IPS DF 6.9 (cell line): Measurements from ENCODE around the gene CFAP100.

Experiments
- DNase-seq: peaks from one replicate; pipeline ENCODE4 v3.0.0-alpha.2; 2013; ENCODE audit warnings: low read depth, low spot score
- H3K27ac ChIP-seq: one replicate; pipeline ENCODE4 v1.5.1; 2013; ENCODE audit warnings: low read length, control low read depth
- H3K27me3 ChIP-seq: 2 replicates; pipeline ENCODE4 v1.6.1; 2013; ENCODE audit warnings: mild to moderate bottlenecking, low read length; ENCODE audit not compliant: control insufficient read depth, insufficient read depth
- H3K36me3 ChIP-seq: 2 replicates; pipeline ENCODE4 v1.6.1; 2013; ENCODE audit warnings: low read length; ENCODE audit not compliant: control insufficient read depth, insufficient read depth
- H3K4me1 ChIP-seq: 2 replicates; pipeline ENCODE4 v1.6.1; 2013; ENCODE audit warnings: low read length; ENCODE audit not compliant: control insufficient read depth, insufficient read depth
- H3K4me3 ChIP-seq: 2 replicates; pipeline ENCODE4 v1.5.1; 2013; ENCODE audit warnings: mild to moderate bottlenecking, low read length
- H3K9me3 ChIP-seq: 2 replicates; pipeline ENCODE4 v1.6.1; 2013; ENCODE audit warnings: low read length, inconsistent platforms; ENCODE audit not compliant: control insufficient read depth, insufficient read depth
- WGBS: extraction: QIAGEN DNeasy Blood & Tissue Kit; methylation state at CpG from one replicate; pipeline ENCODE4 v1.1.7; 2013; ENCODE audit warnings: mixed read lengths, missing lambda C conversion rate; ENCODE audit not compliant: insufficient read length, insufficient coverage; 5-methylcytosine and 5-hydroxymethylcytosine counted together

Gene CFAP100

DNA sequence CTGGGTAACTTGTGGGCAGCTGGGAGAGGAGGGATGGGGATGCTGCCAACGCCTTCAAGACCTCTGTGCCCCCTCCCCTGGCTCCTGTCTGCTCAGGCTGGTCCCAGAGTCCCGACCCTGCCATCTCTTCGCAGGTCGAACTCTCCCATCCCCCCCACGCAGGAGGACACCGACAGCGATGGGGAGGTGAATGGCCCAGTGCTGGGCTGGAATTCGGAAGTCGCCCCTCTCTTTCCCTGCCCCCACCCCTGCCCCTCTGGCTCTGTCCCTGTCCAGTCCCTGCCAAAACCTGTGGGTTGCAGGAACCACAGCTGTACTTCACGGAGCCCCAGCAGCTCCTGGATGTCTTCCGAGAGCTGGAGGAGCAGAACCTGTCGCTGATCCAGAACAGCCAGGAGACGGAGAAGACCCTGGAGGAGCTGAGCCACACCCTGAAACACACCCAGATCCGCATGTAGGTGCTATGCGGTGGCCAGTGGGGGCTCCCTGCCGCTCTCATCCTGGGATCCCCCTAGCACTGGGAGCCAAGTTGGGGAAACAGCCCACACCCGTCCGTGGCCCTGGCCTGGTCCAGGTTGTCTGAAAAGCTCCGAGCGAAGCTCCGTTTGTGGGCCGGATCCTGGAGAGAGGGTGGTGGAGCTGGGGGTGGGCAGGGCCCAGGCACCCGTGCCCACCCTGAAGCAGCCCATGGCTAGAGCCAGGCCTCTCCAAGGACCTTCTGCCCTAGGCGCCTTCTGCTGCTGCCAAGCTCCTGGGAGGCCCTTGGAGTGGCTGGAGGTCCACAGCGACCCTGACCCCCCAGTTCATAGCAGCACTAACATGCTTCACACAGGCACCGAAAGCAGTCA lies 28.7 kb downstream of the CFAP100 start:
- H3K27ac ChIP-seq = no peak overlapping the region
- peaks cover 11% of the 10 kb centered on the region for H3K4me1 ChIP-seq
- H3K4me3 ChIP-seq = no peak overlapping the region
- no peaks in the 10 kb centered on the region for H3K9me3 ChIP-seq
- no peaks in the 10 kb centered on the region for H3K27me3 ChIP-seq
- no peaks in the 10 kb centered on the region for H3K36me3 ChIP-seq
- DNase-seq = no peak
- no CpG with 5 or more reads among the region's 26 CpGs for WGBS

DNA sequence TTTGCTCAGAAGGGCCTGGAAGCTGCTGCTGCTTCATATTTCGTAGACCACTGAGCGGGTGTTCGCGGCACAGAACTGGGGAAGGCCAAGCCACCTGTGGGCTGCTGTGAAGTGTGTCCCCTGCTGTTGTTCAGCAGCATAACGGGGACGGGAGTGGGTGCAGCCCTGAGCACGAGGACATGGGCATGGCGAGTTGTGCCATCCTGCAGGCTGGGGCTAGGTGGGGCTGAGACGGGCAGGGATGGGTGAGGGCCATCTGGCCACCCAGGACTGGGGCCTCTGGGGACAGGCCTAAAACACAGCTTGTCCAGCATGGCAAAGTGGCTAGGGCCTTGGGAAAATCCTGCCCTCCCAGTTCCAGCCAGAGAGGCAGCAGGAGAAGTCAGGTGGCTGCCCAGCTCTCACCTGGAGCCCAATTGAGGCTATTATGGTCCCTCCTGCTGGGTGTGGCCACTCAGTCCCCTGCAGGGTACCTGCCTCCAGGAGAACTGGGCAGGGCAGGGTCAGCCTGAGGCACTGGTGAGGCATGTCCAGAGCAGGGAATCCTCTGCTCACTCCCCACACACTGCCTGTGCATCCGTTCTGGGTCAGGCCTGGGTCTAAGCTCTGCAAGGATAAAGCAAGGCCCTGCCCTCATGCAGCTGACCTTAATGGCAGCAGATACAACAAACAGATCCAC lies 29.5 kb downstream of the CFAP100 start:
- no peaks in the 10 kb centered on the region for H3K9me3 ChIP-seq
- H3K36me3 ChIP-seq = no peaks in the 10 kb centered on the region
- no peak overlapping the region for H3K4me3 ChIP-seq
- H3K27me3 ChIP-seq = no peaks in the 10 kb centered on the region
- H3K4me1 ChIP-seq = peaks cover 11% of the 10 kb centered on the region
- DNase-seq = no peak
- no CpG with 5 or more reads among the region's 10 CpGs for WGBS
- H3K27ac ChIP-seq = no peak overlapping the region

DNA sequence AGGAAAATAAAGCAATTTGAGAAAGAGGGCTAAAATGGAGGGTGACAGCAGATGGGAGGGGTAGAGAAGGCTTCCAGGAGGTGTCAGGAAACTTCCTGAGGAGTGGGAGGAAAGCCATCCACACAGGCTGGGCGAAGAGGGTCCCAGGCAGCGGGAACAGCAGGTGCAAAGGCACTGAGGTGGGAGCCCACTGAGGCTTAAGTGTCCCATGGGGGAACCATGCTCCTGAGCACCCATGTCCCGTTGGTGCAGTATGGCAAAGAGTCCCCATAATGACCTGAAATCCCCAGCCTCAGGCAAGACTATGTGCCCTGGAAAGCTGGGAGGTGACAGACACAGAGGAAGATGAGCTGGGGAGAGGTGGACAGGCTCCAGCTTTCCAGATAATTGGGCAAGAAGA lies 30.0 kb downstream of the CFAP100 start:
- DNase-seq = no peak
- no CpG with 5 or more reads among the region's 3 CpGs for WGBS
- Histone ChIP-seq H3K4me1 (peaks cover 9% of the 10 kb centered on the region), H3K27ac (no peak overlapping the region), H3K36me3 (no peaks in the 10 kb centered on the region), H3K27me3 (no peaks in the 10 kb centered on the region), H3K4me3 (no peak overlapping the region), H3K9me3 (no peaks in the 10 kb centered on the region)

DNA sequence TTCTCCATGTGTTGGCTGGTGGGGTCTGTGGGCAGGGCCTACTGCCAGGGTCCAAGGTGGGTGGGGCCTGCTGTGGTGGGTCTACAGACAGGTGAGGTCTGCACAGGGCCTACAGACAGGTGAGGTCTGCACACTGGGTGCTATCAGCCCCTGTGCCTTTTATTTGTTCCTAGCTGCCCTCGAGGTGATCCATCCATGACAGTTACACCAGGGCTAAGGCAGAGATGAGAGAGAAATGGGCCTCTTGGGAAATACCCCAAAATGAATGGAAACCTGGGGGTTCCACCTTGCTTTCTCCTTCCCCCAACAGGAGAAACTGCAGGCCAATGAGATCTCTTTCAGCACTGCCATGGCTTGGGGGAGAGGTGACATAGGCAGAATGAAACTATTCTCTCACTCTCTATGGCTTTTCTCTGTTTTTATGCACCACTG lies 36.4 kb downstream of the CFAP100 start:
- H3K4me1 ChIP-seq = no peaks in the 10 kb centered on the region
- H3K4me3 ChIP-seq = no peak overlapping the region
- no peaks in the 10 kb centered on the region for H3K36me3 ChIP-seq
- no peaks in the 10 kb centered on the region for H3K9me3 ChIP-seq
- no peak overlapping the region for H3K27ac ChIP-seq
- no peak for DNase-seq
- no peaks in the 10 kb centered on the region for H3K27me3 ChIP-seq
- WGBS = no CpG with 5 or more reads among the region's 1 CpG

DNA sequence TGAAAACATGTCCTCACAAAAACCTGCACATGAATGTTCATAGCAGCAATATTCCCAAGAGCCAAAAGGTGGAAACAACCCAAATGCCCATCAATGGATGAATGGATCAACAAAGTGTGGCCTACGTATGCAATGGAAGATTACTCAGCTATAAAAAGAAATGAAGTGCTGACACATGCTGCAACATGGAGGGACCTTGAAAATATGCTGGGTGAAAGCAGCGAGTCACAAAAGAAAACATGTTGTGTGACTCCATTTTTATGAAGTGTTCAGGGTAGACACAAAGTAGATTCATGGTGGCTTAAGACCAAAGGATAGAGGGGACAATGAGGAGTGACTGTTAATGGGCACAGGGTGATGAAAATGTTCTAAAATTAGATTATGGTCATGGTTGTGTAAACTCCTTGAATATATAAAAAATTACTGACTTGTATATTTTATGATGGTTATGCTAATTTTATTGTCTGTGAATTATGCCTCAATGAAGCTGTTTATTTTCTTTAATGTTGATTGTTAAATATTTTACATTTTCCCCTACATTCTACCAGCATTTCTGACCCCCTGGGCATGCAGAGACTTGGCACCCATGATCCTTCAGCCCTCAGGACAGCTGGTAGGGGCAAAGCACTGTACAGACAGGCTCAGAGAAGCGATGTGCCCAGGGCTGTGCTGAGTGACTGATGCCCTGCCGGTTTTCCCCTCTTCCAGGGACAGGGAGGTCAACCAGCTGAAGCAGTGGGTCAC lies 37.8 kb downstream of the CFAP100 start:
- no peak for DNase-seq
- WGBS = no CpG with 5 or more reads among the region's 4 CpGs

DNA sequence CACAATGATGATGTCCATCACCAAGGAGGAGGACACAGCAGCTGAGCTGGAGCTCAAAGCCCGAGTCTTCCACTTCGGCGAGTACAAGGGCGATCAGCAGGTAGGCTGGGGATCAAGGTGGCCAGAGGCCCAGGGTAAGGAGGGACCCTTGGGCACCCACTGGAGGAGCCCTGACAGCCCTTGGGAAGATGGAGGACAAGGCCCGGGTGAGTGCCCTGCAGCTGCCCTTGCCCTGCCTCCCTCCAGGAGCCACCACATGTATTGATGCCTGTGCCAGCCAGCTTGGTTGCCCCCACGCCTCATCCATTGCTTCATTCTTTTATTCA lies 38.4 kb downstream of the CFAP100 start:
- Histone ChIP-seq H3K36me3 (no peaks in the 10 kb centered on the region), H3K9me3 (no peaks in the 10 kb centered on the region), H3K4me1 (no peaks in the 10 kb centered on the region), H3K27me3 (no peaks in the 10 kb centered on the region), H3K27ac (no peak overlapping the region), H3K4me3 (no peak overlapping the region)
- WGBS = no CpG with 5 or more reads among the region's 6 CpGs
- no peak for DNase-seq

More for the DNA sequence above, 37.8 kb downstream of the CFAP100 start:
- H3K27me3 ChIP-seq = no peaks in the 10 kb centered on the region
- H3K4me3 ChIP-seq = no peak overlapping the region
- no peaks in the 10 kb centered on the region for H3K4me1 ChIP-seq
- no peak overlapping the region for H3K27ac ChIP-seq
- no peaks in the 10 kb centered on the region for H3K36me3 ChIP-seq
- H3K9me3 ChIP-seq = no peaks in the 10 kb centered on the region

DNA sequence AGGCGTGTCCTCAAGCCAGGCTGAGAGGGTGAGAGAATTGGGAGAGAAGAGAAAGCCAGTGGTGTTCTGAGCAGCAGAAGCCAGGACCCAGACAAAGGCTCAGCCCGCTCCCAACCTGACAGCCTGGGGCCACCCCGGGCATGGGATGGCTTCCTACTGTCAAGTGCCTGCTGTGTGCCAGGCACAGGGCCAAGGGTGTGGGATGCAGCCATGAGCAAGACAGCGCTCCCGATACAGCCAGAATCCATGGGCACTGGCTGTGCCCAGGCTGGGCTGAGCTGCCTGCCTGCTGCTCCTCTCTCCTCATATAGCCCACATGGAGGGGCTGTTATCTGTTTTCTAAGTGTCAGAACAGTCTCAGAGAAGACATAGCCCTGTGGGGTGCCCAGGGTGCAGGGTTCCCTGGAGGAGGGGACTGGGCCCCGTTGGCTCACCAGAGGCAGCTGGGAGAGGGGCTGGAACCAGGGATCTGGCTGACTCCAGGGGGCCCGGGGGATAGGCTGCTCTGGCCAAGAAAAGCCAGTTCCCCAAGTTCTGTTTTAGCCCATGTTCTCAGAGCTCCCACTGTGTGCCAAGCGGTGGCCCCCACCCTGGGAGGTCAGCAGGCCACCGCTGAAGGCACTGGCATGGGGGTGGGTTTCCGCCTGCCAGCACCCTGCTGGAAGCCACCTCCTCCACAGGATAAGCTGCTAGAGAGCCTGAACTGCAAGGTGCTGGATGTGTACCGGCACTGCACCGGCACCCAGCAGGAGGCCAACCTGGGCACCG lies 39.0 kb downstream of the CFAP100 start:
- no peak overlapping the region for H3K4me3 ChIP-seq
- no peaks in the 10 kb centered on the region for H3K9me3 ChIP-seq
- no CpG with 5 or more reads among the region's 13 CpGs for WGBS
- no peaks in the 10 kb centered on the region for H3K27me3 ChIP-seq
- no peak for DNase-seq
- H3K36me3 ChIP-seq = no peaks in the 10 kb centered on the region
- no peak overlapping the region for H3K27ac ChIP-seq
- H3K4me1 ChIP-seq = no peaks in the 10 kb centered on the region

DNA sequence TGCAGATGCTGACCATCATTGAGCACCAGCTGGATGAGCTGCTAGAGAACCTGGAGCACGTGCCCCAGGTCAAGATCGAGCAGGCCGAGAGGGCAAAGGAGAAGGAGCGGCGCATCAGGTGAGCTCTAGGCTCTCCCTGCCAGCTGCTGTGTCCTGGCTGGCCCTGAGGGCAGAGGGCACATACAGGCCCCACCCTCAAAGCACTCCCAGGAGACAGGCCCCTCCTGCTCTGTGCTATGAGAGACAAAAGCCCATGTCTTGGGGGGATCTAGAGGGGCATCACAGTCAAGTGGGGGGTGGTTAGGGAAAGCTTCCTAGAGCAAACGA lies 39.5 kb downstream of the CFAP100 start:
- DNase-seq = no peak
- Histone ChIP-seq H3K4me1 (no peaks in the 10 kb centered on the region), H3K27ac (no peak overlapping the region), H3K4me3 (no peak overlapping the region), H3K27me3 (no peaks in the 10 kb centered on the region), H3K36me3 (0 out of 2 replicates have a peak, but pooled peaks cover under 1% of the 10 kb centered on the region), H3K9me3 (no peaks in the 10 kb centered on the region)
- no CpG with 5 or more reads among the region's 6 CpGs for WGBS

DNA sequence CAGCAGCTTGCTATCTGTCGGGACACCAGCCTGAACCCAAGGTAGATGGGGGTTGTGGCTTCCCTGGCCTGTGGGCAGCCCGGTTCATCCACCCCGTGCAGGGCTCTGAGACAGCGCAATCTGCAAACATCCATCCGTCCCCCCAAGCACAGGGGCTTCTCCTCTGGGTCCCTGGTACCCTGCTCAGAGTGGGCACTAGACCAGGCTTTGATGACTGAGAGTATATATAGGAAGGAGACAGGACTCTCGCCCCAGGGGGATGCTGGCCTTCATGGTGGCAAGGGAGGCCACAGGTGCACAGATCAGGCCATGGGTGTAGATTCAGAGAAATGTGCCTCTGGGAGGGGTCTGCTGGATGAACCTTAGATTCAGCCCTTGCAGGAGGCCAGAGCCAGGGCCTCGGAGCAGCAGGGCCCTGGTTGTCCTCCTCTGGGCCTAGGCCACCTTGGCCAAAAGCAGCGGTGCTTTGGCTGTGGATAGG lies 40.3 kb downstream of the CFAP100 start:
- no CpG with 5 or more reads among the region's 8 CpGs for WGBS
- Histone ChIP-seq H3K9me3 (no peaks in the 10 kb centered on the region), H3K27me3 (no peaks in the 10 kb centered on the region), H3K27ac (no peak overlapping the region), H3K36me3 (0 out of 2 replicates have a peak, but pooled peaks cover 2% of the 10 kb centered on the region), H3K4me1 (no peaks in the 10 kb centered on the region), H3K4me3 (no peak overlapping the region)
- no peak for DNase-seq
